ENCODE measurements around the gene CRYGS.

DNA sequence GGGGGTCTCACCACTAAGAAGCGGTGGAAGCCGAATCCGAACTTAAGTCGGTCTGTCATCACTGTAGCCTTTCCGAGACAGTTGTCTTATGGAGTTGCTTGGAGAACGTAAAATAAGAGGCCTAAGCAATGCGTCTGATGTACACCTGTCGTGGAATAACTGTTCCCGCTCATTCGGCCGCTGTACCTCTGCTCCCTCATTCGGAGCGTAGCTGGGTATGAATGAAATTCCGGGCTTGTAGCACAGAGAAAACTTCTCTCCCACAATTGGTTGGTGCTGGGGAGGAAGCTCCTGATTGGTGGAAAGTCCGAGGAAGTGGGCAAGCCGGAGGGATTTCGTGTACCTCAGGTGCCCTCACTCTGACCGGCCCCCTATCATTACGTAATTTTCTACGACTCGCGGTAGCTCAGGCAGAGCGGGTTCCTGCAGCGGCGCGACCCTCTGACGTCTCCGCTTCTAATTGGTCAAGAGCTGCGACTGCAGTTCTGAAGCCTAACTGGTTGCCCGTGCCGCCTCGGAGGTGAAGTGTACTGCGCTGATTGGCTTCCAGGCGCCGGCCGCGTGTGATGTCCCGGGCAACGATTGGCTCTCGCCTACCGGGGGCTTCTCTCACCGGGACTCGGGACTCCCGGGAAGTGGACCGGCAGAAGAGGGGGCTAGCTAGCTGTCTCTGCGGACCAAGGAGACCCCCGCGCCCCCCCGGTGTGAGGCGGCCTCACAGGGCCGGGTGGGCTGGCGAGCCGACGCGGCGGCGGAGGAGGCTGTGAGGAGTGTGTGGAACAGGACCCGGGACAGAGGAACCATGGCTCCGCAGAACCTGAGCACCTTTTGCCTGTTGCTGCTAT, 26.1 kb upstream of the CRYGS start, which contains the start of gene DNAJB11:
- TF ChIP-seq, protein P1, sequence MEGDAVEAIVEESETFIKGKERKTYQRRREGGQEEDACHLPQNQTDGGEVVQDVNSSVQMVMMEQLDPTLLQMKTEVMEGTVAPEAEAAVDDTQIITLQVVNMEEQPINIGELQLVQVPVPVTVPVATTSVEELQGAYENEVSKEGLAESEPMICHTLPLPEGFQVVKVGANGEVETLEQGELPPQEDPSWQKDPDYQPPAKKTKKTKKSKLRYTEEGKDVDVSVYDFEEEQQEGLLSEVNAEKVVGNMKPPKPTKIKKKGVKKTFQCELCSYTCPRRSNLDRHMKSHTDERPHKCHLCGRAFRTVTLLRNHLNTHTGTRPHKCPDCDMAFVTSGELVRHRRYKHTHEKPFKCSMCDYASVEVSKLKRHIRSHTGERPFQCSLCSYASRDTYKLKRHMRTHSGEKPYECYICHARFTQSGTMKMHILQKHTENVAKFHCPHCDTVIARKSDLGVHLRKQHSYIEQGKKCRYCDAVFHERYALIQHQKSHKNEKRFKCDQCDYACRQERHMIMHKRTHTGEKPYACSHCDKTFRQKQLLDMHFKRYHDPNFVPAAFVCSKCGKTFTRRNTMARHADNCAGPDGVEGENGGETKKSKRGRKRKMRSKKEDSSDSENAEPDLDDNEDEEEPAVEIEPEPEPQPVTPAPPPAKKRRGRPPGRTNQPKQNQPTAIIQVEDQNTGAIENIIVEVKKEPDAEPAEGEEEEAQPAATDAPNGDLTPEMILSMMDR (IDR thresholded peaks at IDR 0.05), result peak in 1 of 6 experiments; percentile 17
- TF ChIP-seq POLR2A (IDR thresholded peaks at IDR 0.05), result peak in 3 of 4 donors; percentile 50 to 79 (median 58)

Measured in esophagus squamous epithelium (tissue), 4 donors.